ENCODE data around the gene NTRK1.

NTRK1 gene

GRCh38 chr1:156898971-156899664 is 38.5 kb downstream of the NTRK1 start:
- Histone ChIP-seq H2BK120ac (ENCODE audit: insufficient read depth, low read length, poor library complexity) (no peak overlapping the region), H4K12ac (ENCODE audit: low read depth, low read length) (no peak overlapping the region), H3K4me1 (ENCODE audit: control insufficient read depth in 1 of 2, insufficient read depth in 2 of 2, low read length in 2 of 2) (peaks cover 40 to 42% of the 10 kb centered on the region in 2 experiments), H2BK5ac (ENCODE audit: low read depth, low read length, poor library complexity) (no peak overlapping the region), H3K9me3 (ENCODE audit: insufficient read depth, low read depth, low read length) (peaks cover 2% of the 10 kb centered on the region), H3K36me3 (ENCODE audit: control insufficient read depth in 1 of 2, insufficient read depth in 2 of 2, low read length in 2 of 2) (peaks cover 0 to 3% of the 10 kb centered on the region in 2 experiments), H3K27me3 (ENCODE audit: insufficient read depth, low read length) (no peaks in the 10 kb centered on the region), H2AFZ (ENCODE audit: insufficient read depth, low read length, poor library complexity) (no peak overlapping the region), H4K91ac (ENCODE audit: low read depth, low read length) (no peak overlapping the region), H3K4me3 (ENCODE audit: low read depth, low read length) (no peak overlapping the region), H3K9ac (ENCODE audit: low read length) (no peak overlapping the region), H3K4me2 (ENCODE audit: low read length) (no peak overlapping the region), H3K23ac (ENCODE audit: low read length) (no peak overlapping the region), H3K18ac (ENCODE audit: low read length) (no peak overlapping the region), H3K79me2 (ENCODE audit: control insufficient read depth, insufficient read depth, low read length, poor library complexity) (peaks cover 12% of the 10 kb centered on the region), H3K14ac (ENCODE audit: low read length) (no peak overlapping the region), H3K4ac (ENCODE audit: low read depth, low read length) (no peak overlapping the region), H3K79me1 (ENCODE audit: low read length) (peaks cover 38% of the 10 kb centered on the region), H4K8ac (ENCODE audit: low read depth, low read length) (no peak overlapping the region), H2BK12ac (ENCODE audit: low read length) (no peak overlapping the region), H2AK5ac (ENCODE audit: low read length) (no peak overlapping the region), H3K27ac (ENCODE audit: low read depth, low read length) (no peak overlapping the region)
- no peak for DNase-seq
- no CpG with 5 or more reads among the region's 12 CpGs for WGBS (ENCODE audit: extremely low coverage, insufficient coverage, insufficient read length)

- no peak overlapping the region for H2AK5ac ChIP-seq (ENCODE audit: low read length)
- H3K27ac ChIP-seq (ENCODE audit: low read depth, low read length) = no peak overlapping the region
- no peak for DNase-seq
- no peak overlapping the region for H3K4me3 ChIP-seq (ENCODE audit: low read depth, low read length)
- WGBS (ENCODE audit: extremely low coverage, insufficient coverage, insufficient read length) = no CpG with 5 or more reads among the region's 12 CpGs
- H3K4ac ChIP-seq (ENCODE audit: low read depth, low read length) = no peak overlapping the region
- H2BK5ac ChIP-seq (ENCODE audit: low read depth, low read length, poor library complexity) = no peak overlapping the region
- no peaks in the 10 kb centered on the region for H3K27me3 ChIP-seq (ENCODE audit: insufficient read depth, low read length)
- H4K12ac ChIP-seq (ENCODE audit: low read depth, low read length) = no peak overlapping the region
- H3K23ac ChIP-seq (ENCODE audit: low read length) = no peak overlapping the region
- H4K91ac ChIP-seq (ENCODE audit: low read depth, low read length) = no peak overlapping the region
- H3K14ac ChIP-seq (ENCODE audit: low read length) = no peak overlapping the region
- H3K4me2 ChIP-seq (ENCODE audit: low read length) = no peak overlapping the region
- no peak overlapping the region for H3K9ac ChIP-seq (ENCODE audit: low read length)
- H3K79me1 ChIP-seq (ENCODE audit: low read length) = peaks cover 30% of the 10 kb centered on the region
- no peak overlapping the region for H4K8ac ChIP-seq (ENCODE audit: low read depth, low read length)
- H2BK12ac ChIP-seq (ENCODE audit: low read length) = no peak overlapping the region
- no peak overlapping the region for H2AFZ ChIP-seq (ENCODE audit: insufficient read depth, low read length, poor library complexity)
- peaks cover 2% of the 10 kb centered on the region for H3K9me3 ChIP-seq (ENCODE audit: insufficient read depth, low read depth, low read length)
- H2BK120ac ChIP-seq (ENCODE audit: insufficient read depth, low read length, poor library complexity) = no peak overlapping the region
- no peak overlapping the region for H3K18ac ChIP-seq (ENCODE audit: low read length)
- H3K79me2 ChIP-seq (ENCODE audit: control insufficient read depth, insufficient read depth, low read length, poor library complexity) = peaks cover 9% of the 10 kb centered on the region
- peaks cover 8 to 10% of the 10 kb centered on the region in 2 experiments for H3K36me3 ChIP-seq (ENCODE audit: control insufficient read depth in 1 of 2, insufficient read depth in 2 of 2, low read length in 2 of 2)
- peaks cover 30 to 32% of the 10 kb centered on the region in 2 experiments for H3K4me1 ChIP-seq (ENCODE audit: control insufficient read depth in 1 of 2, insufficient read depth in 2 of 2, low read length in 2 of 2)
Observed at GRCh38 chr1:156899956-156900718, 39.5 kb downstream of the NTRK1 start.

GRCh38 chr1:156900896-156901589 is 40.4 kb downstream of the NTRK1 start:
- H3K4ac ChIP-seq (ENCODE audit: low read depth, low read length) = no peak overlapping the region
- H3K4me3 ChIP-seq (ENCODE audit: low read depth, low read length) = no peak overlapping the region
- H3K4me2 ChIP-seq (ENCODE audit: low read length) = no peak overlapping the region
- no peak for DNase-seq
- H2BK5ac ChIP-seq (ENCODE audit: low read depth, low read length, poor library complexity) = no peak overlapping the region
- no peak overlapping the region for H4K91ac ChIP-seq (ENCODE audit: low read depth, low read length)
- peaks cover 7% of the 10 kb centered on the region for H3K79me2 ChIP-seq (ENCODE audit: control insufficient read depth, insufficient read depth, low read length, poor library complexity)
- H4K8ac ChIP-seq (ENCODE audit: low read depth, low read length) = no peak overlapping the region
- H3K4me1 ChIP-seq (ENCODE audit: control insufficient read depth in 1 of 2, insufficient read depth in 2 of 2, low read length in 2 of 2) = peaks cover 24 to 26% of the 10 kb centered on the region in 2 experiments
- H3K36me3 ChIP-seq (ENCODE audit: control insufficient read depth in 1 of 2, insufficient read depth in 2 of 2, low read length in 2 of 2) = peaks cover 17 to 18% of the 10 kb centered on the region in 2 experiments
- H3K27me3 ChIP-seq (ENCODE audit: insufficient read depth, low read length) = no peaks in the 10 kb centered on the region
- H3K14ac ChIP-seq (ENCODE audit: low read length) = no peak overlapping the region
- no CpG with 5 or more reads among the region's 6 CpGs for WGBS (ENCODE audit: extremely low coverage, insufficient coverage, insufficient read length)
- H2AFZ ChIP-seq (ENCODE audit: insufficient read depth, low read length, poor library complexity) = no peak overlapping the region
- H3K27ac ChIP-seq (ENCODE audit: low read depth, low read length) = no peak overlapping the region
- no peak overlapping the region for H2BK120ac ChIP-seq (ENCODE audit: insufficient read depth, low read length, poor library complexity)
- H3K23ac ChIP-seq (ENCODE audit: low read length) = no peak overlapping the region
- H2BK12ac ChIP-seq (ENCODE audit: low read length) = no peak overlapping the region
- H3K9me3 ChIP-seq (ENCODE audit: insufficient read depth, low read depth, low read length) = peaks cover 2% of the 10 kb centered on the region
- no peak overlapping the region for H4K12ac ChIP-seq (ENCODE audit: low read depth, low read length)
- H3K9ac ChIP-seq (ENCODE audit: low read length) = no peak overlapping the region
- no peak overlapping the region for H2AK5ac ChIP-seq (ENCODE audit: low read length)
- peaks cover 23% of the 10 kb centered on the region for H3K79me1 ChIP-seq (ENCODE audit: low read length)
- no peak overlapping the region for H3K18ac ChIP-seq (ENCODE audit: low read length)

GRCh38 chr1:156901590-156901900 is 40.9 kb downstream of the NTRK1 start:
- Histone ChIP-seq H3K79me2 (ENCODE audit: control insufficient read depth, insufficient read depth, low read length, poor library complexity) (peaks cover 7% of the 10 kb centered on the region), H3K9ac (ENCODE audit: low read length) (no peak overlapping the region), H3K27ac (ENCODE audit: low read depth, low read length) (no peak overlapping the region), H3K18ac (ENCODE audit: low read length) (no peak overlapping the region), H3K14ac (ENCODE audit: low read length) (no peak overlapping the region), H3K27me3 (ENCODE audit: insufficient read depth, low read length) (no peaks in the 10 kb centered on the region), H4K12ac (ENCODE audit: low read depth, low read length) (no peak overlapping the region), H3K4me2 (ENCODE audit: low read length) (no peak overlapping the region), H2AK5ac (ENCODE audit: low read length) (no peak overlapping the region), H2BK5ac (ENCODE audit: low read depth, low read length, poor library complexity) (no peak overlapping the region), H3K9me3 (ENCODE audit: insufficient read depth, low read depth, low read length) (peaks cover 2% of the 10 kb centered on the region), H3K4me1 (ENCODE audit: control insufficient read depth in 1 of 2, insufficient read depth in 2 of 2, low read length in 2 of 2) (peaks cover 19 to 21% of the 10 kb centered on the region in 2 experiments), H2BK120ac (ENCODE audit: insufficient read depth, low read length, poor library complexity) (no peak overlapping the region), H3K4ac (ENCODE audit: low read depth, low read length) (no peak overlapping the region), H2AFZ (ENCODE audit: insufficient read depth, low read length, poor library complexity) (no peak overlapping the region), H4K91ac (ENCODE audit: low read depth, low read length) (no peak overlapping the region), H3K79me1 (ENCODE audit: low read length) (peaks cover 18% of the 10 kb centered on the region), H3K23ac (ENCODE audit: low read length) (no peak overlapping the region), H3K36me3 (ENCODE audit: control insufficient read depth in 1 of 2, insufficient read depth in 2 of 2, low read length in 2 of 2) (peaks cover 22 to 23% of the 10 kb centered on the region in 2 experiments), H2BK12ac (ENCODE audit: low read length) (no peak overlapping the region), H3K4me3 (ENCODE audit: low read depth, low read length) (no peak overlapping the region), H4K8ac (ENCODE audit: low read depth, low read length) (no peak overlapping the region)
- DNase-seq = no peak
- no CpG with 5 or more reads among the region's 4 CpGs for WGBS (ENCODE audit: extremely low coverage, insufficient coverage, insufficient read length)
